Measurements from ENCODE around the gene UBR2. TPM values are rescaled to one million over a fixed set of nuclear protein-coding genes. Genes with fewer than 3 reads are reported as not detected.
"Not testable (repeated sequence)": the region's sequence is repeated elsewhere in the genome, so short reads cannot be mapped to it uniquely, and the experiment has no call there.

The UBR2 gene
- total RNA-seq, 1 donor = 19.4 TPM

DNA sequence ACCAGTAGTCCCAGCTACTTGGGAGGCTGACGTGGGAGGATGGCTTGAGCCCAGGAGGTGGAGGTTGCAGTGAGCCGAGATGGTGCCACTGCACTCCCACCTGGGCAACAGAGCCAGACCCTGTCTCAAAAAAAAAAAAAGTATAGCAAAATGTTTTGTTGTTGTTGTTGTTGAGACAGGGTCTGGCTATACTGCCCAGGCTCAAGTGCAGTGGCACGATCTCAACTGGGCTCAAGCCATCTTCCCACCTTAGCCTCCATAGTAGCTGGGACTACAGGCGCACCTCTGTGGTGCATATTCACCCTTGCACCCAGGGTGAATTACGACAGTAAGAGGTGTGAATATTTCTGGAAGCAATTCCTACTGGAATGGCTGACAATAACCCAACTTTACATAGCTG, 11.4 kb upstream of the UBR2 start:
- no peak for DNase-seq (ENCODE audit: low read depth in 2 of 3, low spot score in 2 of 3)

- peak in 2 of 3 donors; percentile 35 to 60 for DNase-seq (ENCODE audit: low read depth in 2 of 3, low spot score in 2 of 3)
Measured at GRCh38 chr6:42555477-42556457, 8.1 kb upstream of the UBR2 start.

GRCh38 chr6:42556462-42556861, 7.4 kb upstream of the UBR2 start:
- DNase-seq (ENCODE audit: low read depth in 2 of 3, low spot score in 2 of 3) = no peak

- DNase-seq (ENCODE audit: low read depth in 2 of 3, low spot score in 2 of 3) = not testable (repeated sequence)
Measured at GRCh38 chr6:42559276-42559675, 4.6 kb upstream of the UBR2 start.

DNA sequence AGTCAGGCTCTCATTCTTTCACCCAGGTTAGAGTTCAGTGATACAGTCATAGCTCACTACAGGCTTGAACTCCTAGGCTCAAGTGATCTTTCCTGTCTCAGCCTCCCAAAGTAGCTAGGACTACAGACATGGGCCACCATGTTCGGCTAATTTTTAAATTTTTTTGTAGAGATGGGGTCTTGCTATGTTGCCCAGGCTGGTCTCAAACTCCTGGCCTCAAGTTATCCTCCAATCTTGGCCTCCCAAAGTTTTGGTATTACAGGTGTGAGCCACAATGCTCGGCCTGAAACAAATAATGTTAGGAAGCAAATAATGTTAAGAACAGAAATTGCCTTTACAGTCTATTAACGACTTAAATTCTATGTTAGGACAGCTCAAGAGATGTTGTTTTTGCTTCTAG, 1.8 kb upstream of the UBR2 start:
- DNase-seq (ENCODE audit: low read depth in 2 of 3, low spot score in 2 of 3) = no peak

GRCh38 chr6:42562788-42563405, 932 bp upstream of the UBR2 start:
- no peak for DNase-seq (ENCODE audit: low read depth in 2 of 3, low spot score in 2 of 3)

GRCh38 chr6:42564506-42564825, 637 bp downstream of the UBR2 start:
- no peak for DNase-seq (ENCODE audit: low read depth in 2 of 3, low spot score in 2 of 3)

GRCh38 chr6:42565823-42566613, 2.2 kb downstream of the UBR2 start:
- no peak for DNase-seq (ENCODE audit: low read depth in 2 of 3, low spot score in 2 of 3)

DNA sequence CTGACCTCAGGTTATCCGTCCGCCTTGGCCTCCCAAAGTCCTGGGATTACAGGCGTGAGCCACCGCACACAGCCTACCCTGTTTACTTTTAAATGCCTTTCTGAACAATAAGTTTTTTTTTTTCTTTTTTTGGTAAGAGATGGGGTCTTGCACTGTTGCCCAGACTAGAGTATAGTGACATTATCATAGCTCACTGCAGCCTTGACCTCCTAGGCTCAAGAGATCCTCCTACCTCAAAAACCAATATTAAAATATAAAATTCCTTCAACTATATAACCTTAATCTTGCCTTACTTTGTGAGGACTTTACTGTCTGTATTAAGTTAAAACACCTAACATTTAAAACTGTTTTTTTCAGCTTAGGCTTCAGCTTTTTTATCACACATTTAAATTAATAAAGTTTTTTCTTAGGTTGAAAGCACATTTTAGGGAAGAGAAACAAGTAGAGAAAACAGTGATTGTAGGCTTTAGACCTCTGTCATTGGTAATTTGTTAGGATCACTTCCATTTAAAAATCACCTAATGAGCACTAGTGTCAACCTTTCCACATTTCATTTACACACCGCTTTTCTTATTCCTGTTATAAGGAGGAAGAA, 2.9 kb downstream of the UBR2 start:
- DNase-seq (ENCODE audit: low read depth in 2 of 3, low spot score in 2 of 3) = no peak

DNA sequence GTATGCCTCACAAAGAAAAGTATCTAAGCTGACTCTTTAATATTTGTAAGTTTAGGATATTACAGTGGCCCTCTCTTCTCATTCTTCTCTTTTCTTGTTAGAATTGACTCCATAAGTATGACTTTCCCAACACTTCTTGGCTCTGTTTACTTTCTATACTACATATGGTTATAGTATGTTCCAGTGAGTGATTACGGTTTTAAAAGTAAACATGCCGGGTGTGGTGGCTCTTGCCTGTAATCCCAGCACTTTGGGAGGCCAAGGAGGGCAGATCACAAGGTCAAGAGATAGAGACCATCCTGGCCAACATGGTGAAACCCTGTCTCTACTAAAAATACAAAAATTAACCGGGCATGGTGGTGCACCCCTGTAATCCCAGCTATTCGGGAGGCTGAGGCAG, 3.4 kb downstream of the UBR2 start:
- not testable (repeated sequence) for DNase-seq (ENCODE audit: low read depth in 2 of 3, low spot score in 2 of 3)

- peak in 2 of 3 donors; percentile 66 to 73 for DNase-seq (ENCODE audit: low read depth in 2 of 3, low spot score in 2 of 3)
Measured at GRCh38 chr6:42569102-42570028, 5.5 kb downstream of the UBR2 start.

GRCh38 chr6:42571611-42572342, 7.9 kb downstream of the UBR2 start:
- DNase-seq (ENCODE audit: low read depth in 2 of 3, low spot score in 2 of 3) = no peak

GRCh38 chr6:42572523-42572922, 8.7 kb downstream of the UBR2 start:
- peak in 2 of 3 donors; percentile 54 to 83 for DNase-seq (ENCODE audit: low read depth in 2 of 3, low spot score in 2 of 3)

GRCh38 chr6:42576538-42576937, 12.7 kb downstream of the UBR2 start:
- not testable (repeated sequence) for DNase-seq (ENCODE audit: low read depth in 2 of 3, low spot score in 2 of 3)

- no peak for DNase-seq (ENCODE audit: low read depth in 2 of 3, low spot score in 2 of 3)
Measured at GRCh38 chr6:42598300-42598699, 34.5 kb downstream of the UBR2 start.

DNA sequence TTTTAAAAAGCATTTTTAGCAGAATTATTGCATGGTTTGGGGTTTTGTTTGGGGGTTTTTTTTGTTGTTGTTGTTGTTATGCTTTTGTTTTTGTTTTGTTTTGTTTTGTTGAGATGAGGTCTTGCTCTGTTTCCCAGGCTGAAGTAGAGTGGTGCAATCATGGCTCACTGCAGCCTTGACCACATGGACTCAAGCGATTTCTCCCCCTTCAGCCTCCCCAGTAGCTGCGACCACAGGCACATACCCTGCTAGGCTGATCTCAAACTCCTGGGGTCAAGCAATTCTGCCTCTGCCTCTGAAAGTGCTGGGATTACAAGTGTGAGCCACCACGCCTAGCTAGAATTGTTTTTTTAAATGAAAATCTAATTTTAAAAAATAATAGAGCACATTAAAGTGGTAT, 35.7 kb downstream of the UBR2 start:
- DNase-seq (ENCODE audit: low read depth in 2 of 3, low spot score in 2 of 3) = no peak

DNA sequence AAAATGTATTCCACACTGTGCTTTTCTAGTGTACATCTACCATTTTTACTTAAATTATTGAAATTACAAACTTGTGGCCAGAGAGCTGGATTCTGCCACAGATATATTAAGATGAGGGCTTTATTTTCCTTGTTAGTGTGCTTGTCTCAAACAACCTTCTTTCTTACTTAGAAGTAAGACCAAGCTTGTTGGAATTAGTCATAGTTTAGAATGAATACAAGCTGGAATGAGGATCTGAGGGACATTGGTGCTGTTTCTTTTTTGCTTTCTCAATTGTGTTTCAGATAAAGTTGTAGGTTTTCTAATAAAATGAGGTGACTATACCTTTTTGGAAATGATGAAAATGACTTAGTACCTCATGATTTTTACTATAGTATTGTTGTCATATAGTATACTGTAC, 40.3 kb downstream of the UBR2 start:
- DNase-seq (ENCODE audit: low read depth in 2 of 3, low spot score in 2 of 3) = no peak

DNA sequence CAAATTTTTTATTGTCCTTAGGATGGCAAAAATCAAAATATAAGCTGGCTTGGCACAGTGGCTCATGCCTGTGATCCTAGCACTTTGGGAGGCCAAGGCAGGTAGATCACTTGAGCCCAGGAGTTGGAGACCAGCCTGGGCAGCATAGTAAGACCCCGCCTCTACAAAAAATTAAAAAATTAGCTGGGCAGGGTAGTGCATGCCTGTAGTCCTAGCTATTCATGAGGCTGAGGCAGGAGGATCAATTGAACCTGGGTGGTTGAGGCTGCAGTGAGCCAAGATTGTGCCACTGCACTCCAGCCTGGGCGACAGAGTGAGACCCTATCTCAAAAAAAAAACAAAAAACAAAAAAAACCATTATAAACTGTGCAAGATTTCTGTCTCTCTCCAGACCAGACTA, 40.9 kb downstream of the UBR2 start:
- not testable (repeated sequence) for DNase-seq (ENCODE audit: low read depth in 2 of 3, low spot score in 2 of 3)

- DNase-seq (ENCODE audit: low read depth in 2 of 3, low spot score in 2 of 3) = no peak
Measured at GRCh38 chr6:42610416-42610815, 46.6 kb downstream of the UBR2 start.
